ENCODE measurements around the gene DAG1. TPM values are rescaled to one million over a fixed set of nuclear protein-coding genes. Genes with fewer than 3 reads are reported as not detected.

The DAG1 gene
- total RNA-seq, 1 donor, result 88.5 TPM

DNA sequence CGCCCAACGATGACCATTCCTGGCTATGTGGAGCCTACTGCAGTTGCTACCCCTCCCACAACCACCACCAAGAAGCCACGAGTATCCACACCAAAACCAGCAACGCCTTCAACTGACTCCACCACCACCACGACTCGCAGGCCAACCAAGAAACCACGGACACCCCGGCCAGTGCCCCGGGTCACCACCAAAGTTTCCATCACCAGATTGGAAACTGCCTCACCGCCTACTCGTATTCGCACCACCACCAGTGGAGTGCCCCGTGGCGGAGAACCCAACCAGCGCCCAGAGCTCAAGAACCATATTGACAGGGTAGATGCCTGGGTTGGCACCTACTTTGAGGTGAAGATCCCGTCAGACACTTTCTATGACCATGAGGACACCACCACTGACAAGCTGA lies 61.6 kb downstream of the DAG1 start:
- H3K4me3 ChIP-seq (ENCODE audit: low read depth, low read length), result no peak overlapping the region
- TF ChIP-seq, protein P1, sequence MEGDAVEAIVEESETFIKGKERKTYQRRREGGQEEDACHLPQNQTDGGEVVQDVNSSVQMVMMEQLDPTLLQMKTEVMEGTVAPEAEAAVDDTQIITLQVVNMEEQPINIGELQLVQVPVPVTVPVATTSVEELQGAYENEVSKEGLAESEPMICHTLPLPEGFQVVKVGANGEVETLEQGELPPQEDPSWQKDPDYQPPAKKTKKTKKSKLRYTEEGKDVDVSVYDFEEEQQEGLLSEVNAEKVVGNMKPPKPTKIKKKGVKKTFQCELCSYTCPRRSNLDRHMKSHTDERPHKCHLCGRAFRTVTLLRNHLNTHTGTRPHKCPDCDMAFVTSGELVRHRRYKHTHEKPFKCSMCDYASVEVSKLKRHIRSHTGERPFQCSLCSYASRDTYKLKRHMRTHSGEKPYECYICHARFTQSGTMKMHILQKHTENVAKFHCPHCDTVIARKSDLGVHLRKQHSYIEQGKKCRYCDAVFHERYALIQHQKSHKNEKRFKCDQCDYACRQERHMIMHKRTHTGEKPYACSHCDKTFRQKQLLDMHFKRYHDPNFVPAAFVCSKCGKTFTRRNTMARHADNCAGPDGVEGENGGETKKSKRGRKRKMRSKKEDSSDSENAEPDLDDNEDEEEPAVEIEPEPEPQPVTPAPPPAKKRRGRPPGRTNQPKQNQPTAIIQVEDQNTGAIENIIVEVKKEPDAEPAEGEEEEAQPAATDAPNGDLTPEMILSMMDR (IDR thresholded peaks at IDR 0.05; ENCODE audit: insufficient read depth, low read depth, low read length), result no peak
- DNase-seq (ENCODE audit: low read depth), result no peak

DNA sequence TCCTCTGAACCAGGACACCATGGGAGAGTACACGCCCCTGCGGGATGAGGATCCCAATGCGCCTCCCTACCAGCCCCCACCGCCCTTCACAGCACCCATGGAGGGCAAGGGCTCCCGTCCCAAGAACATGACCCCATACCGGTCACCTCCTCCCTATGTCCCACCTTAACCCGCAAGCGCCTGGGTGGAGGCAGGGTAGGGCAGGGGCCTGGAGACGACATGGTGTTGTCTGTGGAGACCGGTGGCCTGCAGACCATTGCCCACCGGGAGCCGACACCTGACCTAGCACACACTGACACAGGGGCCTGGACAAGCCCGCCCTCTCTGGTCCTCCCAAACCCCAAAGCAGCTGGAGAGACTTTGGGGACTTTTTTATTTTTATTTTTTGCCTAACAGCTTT lies 63.0 kb downstream of the DAG1 start:
- TF ChIP-seq, protein P1 (IDR thresholded peaks at IDR 0.05; ENCODE audit: insufficient read depth, low read depth, low read length), result no peak
- DNase-seq (ENCODE audit: low read depth), result no peak
- H3K4me3 ChIP-seq (ENCODE audit: low read depth, low read length), result no peak overlapping the region

DNA sequence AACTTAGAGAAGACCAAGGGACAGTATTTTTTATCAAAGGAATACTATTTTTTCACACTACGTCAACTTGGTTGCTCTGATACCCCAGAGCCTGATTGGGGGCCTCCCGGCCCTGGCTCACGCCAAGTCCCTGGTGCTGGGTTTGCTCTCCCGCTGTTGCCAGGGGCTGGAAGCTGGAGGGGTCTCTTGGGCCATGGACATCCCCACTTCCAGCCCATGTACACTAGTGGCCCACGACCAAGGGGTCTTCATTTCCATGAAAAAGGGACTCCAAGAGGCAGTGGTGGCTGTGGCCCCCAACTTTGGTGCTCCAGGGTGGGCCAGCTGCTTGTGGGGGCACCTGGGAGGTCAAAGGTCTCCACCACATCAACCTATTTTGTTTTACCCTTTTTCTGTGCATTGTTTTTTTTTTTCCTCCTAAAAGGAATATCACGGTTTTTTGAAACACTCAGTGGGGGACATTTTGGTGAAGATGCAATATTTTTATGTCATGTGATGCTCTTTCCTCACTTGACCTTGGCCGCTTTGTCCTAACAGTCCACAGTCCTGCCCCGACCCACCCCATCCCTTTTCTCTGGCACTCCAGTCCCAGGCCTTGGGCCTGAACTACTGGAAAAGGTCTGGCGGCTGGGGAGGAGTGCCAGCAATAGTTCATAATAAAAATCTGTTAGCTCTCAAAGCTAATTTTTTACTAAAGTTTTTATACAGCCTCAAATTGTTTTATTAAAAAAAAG lies 63.9 kb downstream of the DAG1 start:
- TF ChIP-seq, protein P1 (IDR thresholded peaks at IDR 0.05; ENCODE audit: insufficient read depth, low read depth, low read length), result no peak
- H3K4me3 ChIP-seq (ENCODE audit: low read depth, low read length), result no peak overlapping the region
- no peak for DNase-seq (ENCODE audit: low read depth)

GRCh38 chr3:49534581-49535441 lies 64.7 kb downstream of the DAG1 start:
- TF ChIP-seq, protein P1 (IDR thresholded peaks at IDR 0.05; ENCODE audit: insufficient read depth, low read depth, low read length), result no peak
- H3K4me3 ChIP-seq (ENCODE audit: low read depth, low read length), result no peak overlapping the region
- no peak for DNase-seq (ENCODE audit: low read depth)

GRCh38 chr3:49535971-49536874 lies 66.2 kb downstream of the DAG1 start:
- TF ChIP-seq, protein P1 (IDR thresholded peaks at IDR 0.05; ENCODE audit: insufficient read depth, low read depth, low read length), result no peak
- no peak overlapping the region for H3K4me3 ChIP-seq (ENCODE audit: low read depth, low read length)
- DNase-seq (ENCODE audit: low read depth), result no peak

- DNase-seq (ENCODE audit: low read depth), result no peak
- TF ChIP-seq, protein P1 (IDR thresholded peaks at IDR 0.05; ENCODE audit: insufficient read depth, low read depth, low read length), result no peak
- no peak overlapping the region for H3K4me3 ChIP-seq (ENCODE audit: low read depth, low read length)
These were observed 66.9 kb downstream of the DAG1 start for GRCh38 chr3:49536875-49537533.

All from fibroblast of villous mesenchyme (primary cell).